DOHH2 (cell line): ENCODE results near the gene GSG1L2.

Experiments used
- H3F3A ChIP-seq: fragments of 200-600 bp; sonication (generic), shearing (Covaris generic); 2 replicates; pipeline ENCODE4 v1.6.0; 2016; ENCODE audit warnings: antibody characterized with exemption, mild to moderate bottlenecking; ENCODE audit not compliant: control insufficient read depth, insufficient read depth
- H3K27ac ChIP-seq: fragments of 200-600 bp; sonication (generic); 2 replicates; pipeline ENCODE4 v1.5.1; 2014; ENCODE audit warnings: low read depth, mild to moderate bottlenecking, low read length, moderate library complexity
- H3K27me3 ChIP-seq: fragments of 200-600 bp; sonication (generic); 2 replicates; pipeline ENCODE4 v1.6.1; 2014; ENCODE audit warnings: mild to moderate bottlenecking, low read length, mixed read lengths; ENCODE audit not compliant: control insufficient read depth
- H3K36me3 ChIP-seq: fragments of 200-600 bp; sonication (generic); 2 replicates; pipeline ENCODE4 v1.6.1; 2014; ENCODE audit warnings: mild to moderate bottlenecking, low read length, moderate library complexity, mixed read lengths; ENCODE audit not compliant: control insufficient read depth
- H3K4me1 ChIP-seq: fragments of 200-600 bp; sonication (generic); 2 replicates; pipeline ENCODE4 v1.6.1; 2014; ENCODE audit warnings: mild to moderate bottlenecking, low read length, mixed read lengths; ENCODE audit not compliant: control insufficient read depth
- H3K4me2 ChIP-seq: fragments of 200-600 bp; sonication (generic); 2 replicates; pipeline ENCODE4 v1.6.0; 2014; ENCODE audit warnings: mild to moderate bottlenecking, low read length, moderate library complexity
- H3K4me3 ChIP-seq: fragments of 200-600 bp; sonication (generic); 2 replicates; pipeline ENCODE4 v1.5.1; 2014; ENCODE audit warnings: mild to moderate bottlenecking, low read length, mixed read lengths
- H3K79me2 ChIP-seq: fragments of 200-600 bp; sonication (generic); 2 replicates; pipeline ENCODE4 v1.6.1; 2014; ENCODE audit warnings: mild to moderate bottlenecking, low read length, mixed read lengths; ENCODE audit not compliant: control insufficient read depth
- H3K9me2 ChIP-seq: fragments of 200-600 bp; sonication (generic); replicated peaks from 2 replicates; pipeline ENCODE4 v1.6.1; 2014; ENCODE audit warnings: mild to moderate bottlenecking, low read length, mixed read lengths; ENCODE audit not compliant: control insufficient read depth
- H3K9me3 ChIP-seq: fragments of 200-600 bp; sonication (generic); 2 replicates; pipeline ENCODE4 v1.6.1; 2014; ENCODE audit warnings: antibody characterized with exemption, low read length, mixed read lengths; ENCODE audit not compliant: control insufficient read depth, insufficient read depth
- H4K20me1 ChIP-seq: fragments of 200-600 bp; sonication (generic); 2 replicates; pipeline ENCODE4 v1.6.0; 2014; ENCODE audit warnings: low read depth, mild to moderate bottlenecking, antibody characterized with exemption, low read length, moderate library complexity; ENCODE audit not compliant: control insufficient read depth, insufficient read depth
- CTCF ChIP-seq: fragments of 200-600 bp; sonication (generic); IDR thresholded peaks from one replicate; pipeline ENCODE4 v1.5.1; 2014; ENCODE audit warnings: antibody characterized with exemption, mild to moderate bottlenecking, low read depth, low read length; ENCODE audit not compliant: poor library complexity, severe bottlenecking
- EZH2phosphoT487 ChIP-seq: fragments of 200-600 bp; sonication (generic); IDR thresholded peaks from 2 replicates; pipeline ENCODE4 v1.6.1; 2017; ENCODE audit warnings: borderline replicate concordance, mild to moderate bottlenecking, antibody characterized with exemption, low read length, moderate library complexity, mixed read lengths

Gene GSG1L2

GRCh38 chr17:9821921-9822320 lies at the start of gene GSG1L2:
TSS of gene GSG1L2 (minus strand) at chr17:9822079. CDS start at chr17:9822071, 8 bp downstream.
- Histone ChIP-seq H3K9me2 (no peaks in the 10 kb centered on the region), H3K79me2 (no peaks in the 10 kb centered on the region), H3K4me3 (no peak within 1 kb of the TSS), H3K4me2 (no peak within 1 kb of the TSS), H3F3A (no peaks in the 10 kb centered on the region), H3K9me3 (no peaks in the 10 kb centered on the region), H3K27ac (no peak within 1 kb of the TSS), H3K27me3 (no peaks in the 10 kb centered on the region), H4K20me1 (no peaks in the 10 kb centered on the region), H3K36me3 (no peaks in the 10 kb centered on the region), H3K4me1 (no peaks in the 10 kb centered on the region)
- TF ChIP-seq CTCF (no peak), EZH2phosphoT487 (no peak)

- H4K20me1 ChIP-seq: no peaks in the 10 kb centered on the region
- H3K4me1 ChIP-seq: no peaks in the 10 kb centered on the region
- H3K79me2 ChIP-seq: no peaks in the 10 kb centered on the region
- H3K27ac ChIP-seq: no peak overlapping the region
- no peaks in the 10 kb centered on the region for H3K9me2 ChIP-seq
- H3K9me3 ChIP-seq: no peaks in the 10 kb centered on the region
- no peak overlapping the region for H3K4me2 ChIP-seq
- H3K4me3 ChIP-seq: no peak overlapping the region
- TF ChIP-seq EZH2phosphoT487 (no peak), CTCF (no peak)
- H3K36me3 ChIP-seq: no peaks in the 10 kb centered on the region
- no peaks in the 10 kb centered on the region for H3F3A ChIP-seq
- H3K27me3 ChIP-seq: no peaks in the 10 kb centered on the region
These were observed 46.7 kb upstream of the GSG1L2 start for GRCh38 chr17:9868552-9868951.

GRCh38 chr17:9865586-9865985 lies 43.7 kb upstream of the GSG1L2 start:
- Histone ChIP-seq H3K27me3 (no peaks in the 10 kb centered on the region), H3K9me3 (no peaks in the 10 kb centered on the region), H3K9me2 (no peaks in the 10 kb centered on the region), H3K36me3 (no peaks in the 10 kb centered on the region), H3K27ac (no peak overlapping the region), H4K20me1 (no peaks in the 10 kb centered on the region), H3K4me2 (no peak overlapping the region), H3F3A (no peaks in the 10 kb centered on the region), H3K4me3 (no peak overlapping the region), H3K4me1 (no peaks in the 10 kb centered on the region), H3K79me2 (no peaks in the 10 kb centered on the region)
- TF ChIP-seq EZH2phosphoT487: no peak
- no peak for TF ChIP-seq CTCF
